Trophoblast cell (in vitro differentiated cells and primary cell): ENCODE results near the gene ANXA6.

ENCODE experiments used
- DNase-seq, 2 donors: peaks; one replicate each; pipeline ENCODE4 v3.0.0-alpha.2; 2016
- H2AFZ ChIP-seq: 2 replicates; pipeline ENCODE4 v1.6.1; 2013; ENCODE audit warnings: low read length, moderate library complexity, mild to moderate bottlenecking; ENCODE audit not compliant: insufficient read depth, poor library complexity
- H2AK5ac ChIP-seq: 2 replicates; pipeline ENCODE4 v1.6.1; 2013; ENCODE audit warnings: mild to moderate bottlenecking, low read length
- H2BK120ac ChIP-seq: 2 replicates; pipeline ENCODE4 v1.6.1; 2013; ENCODE audit warnings: low read length, mild to moderate bottlenecking, moderate library complexity; ENCODE audit not compliant: insufficient read depth, poor library complexity
- H2BK12ac ChIP-seq: 2 replicates; pipeline ENCODE4 v1.6.1; 2013; ENCODE audit warnings: mild to moderate bottlenecking, low read length, moderate library complexity
- H2BK5ac ChIP-seq: 2 replicates; pipeline ENCODE4 v1.6.1; 2013; ENCODE audit warnings: low read length, low read depth, moderate library complexity, mild to moderate bottlenecking; ENCODE audit not compliant: poor library complexity
- H3K14ac ChIP-seq: 2 replicates; pipeline ENCODE4 v1.6.1; 2013; ENCODE audit warnings: mild to moderate bottlenecking, low read length
- H3K18ac ChIP-seq: 2 replicates; pipeline ENCODE4 v1.6.1; 2013; ENCODE audit warnings: mild to moderate bottlenecking, low read length
- H3K23ac ChIP-seq: 2 replicates; pipeline ENCODE4 v1.6.1; 2013; ENCODE audit warnings: low read length
- H3K27ac ChIP-seq: 2 replicates; pipeline ENCODE4 v1.5.1; 2013; ENCODE audit warnings: low read depth, mild to moderate bottlenecking, inconsistent platforms, low read length, moderate library complexity
- H3K27me3 ChIP-seq: 2 replicates; pipeline ENCODE4 v1.6.1; 2013; ENCODE audit warnings: inconsistent platforms, mild to moderate bottlenecking, low read length, moderate library complexity; ENCODE audit not compliant: insufficient read depth
- H3K36me3 ChIP-seq, 2 experiments: 1 replicate in 1 of 2; 2 replicates in 1 of 2; pipeline ENCODE4 v1.6.1; 2013; ENCODE audit warnings: low read length in 2 of 2, mild to moderate bottlenecking in 2 of 2, moderate library complexity in 1 of 2; ENCODE audit not compliant: insufficient read depth in 2 of 2, control insufficient read depth in 1 of 2
- H3K4ac ChIP-seq: 2 replicates; pipeline ENCODE4 v1.6.1; 2013; ENCODE audit warnings: low read depth, mild to moderate bottlenecking, low read length, moderate library complexity
- H3K4me1 ChIP-seq, 2 experiments: 1 replicate in 1 of 2; 2 replicates in 1 of 2; pipeline ENCODE4 v1.6.1; 2013; ENCODE audit warnings: low read length in 2 of 2, mild to moderate bottlenecking in 2 of 2, moderate library complexity in 1 of 2; ENCODE audit not compliant: insufficient read depth in 2 of 2, control insufficient read depth in 1 of 2
- H3K4me2 ChIP-seq: 2 replicates; pipeline ENCODE4 v1.6.1; 2013; ENCODE audit warnings: inconsistent platforms, mild to moderate bottlenecking, low read length, moderate library complexity
- H3K4me3 ChIP-seq: 2 replicates; pipeline ENCODE4 v1.5.1; 2013; ENCODE audit warnings: mild to moderate bottlenecking, low read depth, low read length, inconsistent platforms
- H3K79me1 ChIP-seq: one replicate; pipeline ENCODE4 v1.6.1; 2013; ENCODE audit warnings: low read length
- H3K79me2 ChIP-seq: 2 replicates; pipeline ENCODE4 v1.6.1; 2013; ENCODE audit warnings: low read length, mild to moderate bottlenecking; ENCODE audit not compliant: control insufficient read depth, insufficient read depth, poor library complexity
- H3K9ac ChIP-seq: 2 replicates; pipeline ENCODE4 v1.6.1; 2013; ENCODE audit warnings: mild to moderate bottlenecking, low read length
- H3K9me3 ChIP-seq: 2 replicates; pipeline ENCODE4 v1.6.1; 2013; ENCODE audit warnings: low read depth, mild to moderate bottlenecking, control low read depth, inconsistent platforms, low read length; ENCODE audit not compliant: insufficient read depth
- H4K12ac ChIP-seq: 2 replicates; pipeline ENCODE4 v1.6.1; 2013; ENCODE audit warnings: low read depth, mild to moderate bottlenecking, low read length, moderate library complexity
- H4K8ac ChIP-seq: 2 replicates; pipeline ENCODE4 v1.6.1; 2013; ENCODE audit warnings: low read depth, mild to moderate bottlenecking, low read length, moderate library complexity
- H4K91ac ChIP-seq: one replicate; pipeline ENCODE4 v1.6.1; 2013; ENCODE audit warnings: low read depth, mild to moderate bottlenecking, low read length, moderate library complexity
- WGBS: extraction: QIAGEN DNeasy Blood & Tissue Kit; methylation state at CpG from one replicate; pipeline ENCODE4 v1.1.7; 2013; ENCODE audit warnings: missing lambda C conversion rate; ENCODE audit not compliant: insufficient read length, insufficient coverage; ENCODE audit errors: extremely low coverage; 5-methylcytosine and 5-hydroxymethylcytosine counted together

ANXA6 gene

DNA sequence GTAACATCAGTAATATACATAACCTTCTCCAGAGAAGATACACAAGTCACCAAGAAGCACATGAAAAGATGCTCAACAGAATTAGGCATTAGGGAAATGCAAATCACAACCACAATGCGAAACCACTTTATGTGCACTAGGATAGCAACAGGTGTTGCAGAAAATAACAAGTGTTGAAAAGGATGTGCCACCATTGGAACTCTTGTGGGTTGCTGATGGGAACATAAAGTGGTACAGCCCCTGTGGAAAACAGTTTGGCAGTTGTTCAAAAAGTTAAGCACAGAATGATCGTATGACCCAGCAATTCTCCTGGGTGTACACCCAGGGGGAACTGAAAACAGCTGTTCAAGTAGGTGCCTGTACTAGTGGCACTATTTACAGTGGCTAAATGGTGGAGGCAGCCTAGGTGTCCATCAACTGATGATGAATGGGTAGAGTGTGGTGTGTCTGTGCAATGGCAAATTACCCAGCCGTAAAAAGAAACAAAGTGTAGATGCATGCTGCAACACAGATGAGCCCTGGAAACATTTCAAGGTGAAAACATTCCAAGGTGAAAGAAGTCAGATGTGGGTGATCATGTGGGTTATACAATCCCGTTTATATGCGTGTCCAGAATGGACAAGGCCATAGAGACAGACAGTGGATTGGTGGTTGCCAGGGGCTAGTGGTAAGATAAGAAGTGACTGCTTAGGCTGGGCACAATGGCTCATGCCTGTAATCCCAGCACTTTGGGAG is 39.1 kb upstream of the ANXA6 start:
- Histone ChIP-seq H4K8ac (no peak overlapping the region), H2AFZ (no peak overlapping the region), H4K12ac (no peak overlapping the region), H3K9ac (no peak overlapping the region), H3K27me3 (no peaks in the 10 kb centered on the region), H3K18ac (no peak overlapping the region), H4K91ac (no peak overlapping the region), H3K9me3 (no peaks in the 10 kb centered on the region), H3K4me2 (no peak overlapping the region), H3K4me3 (no peak overlapping the region), H2BK120ac (no peak overlapping the region), H3K23ac (no peak overlapping the region), H2AK5ac (no peak overlapping the region), H3K4ac (no peak overlapping the region), H3K27ac (no peak overlapping the region), H3K79me1 (no peaks in the 10 kb centered on the region), H3K4me1 (no peaks in the 10 kb centered on the region), H3K79me2 (no peaks in the 10 kb centered on the region), H2BK12ac (no peak overlapping the region), H3K36me3 (no peaks in the 10 kb centered on the region), H2BK5ac (no peak overlapping the region), H3K14ac (no peak overlapping the region)
- no peak for DNase-seq
- no CpG with 5 or more reads among the region's 5 CpGs for WGBS

DNA sequence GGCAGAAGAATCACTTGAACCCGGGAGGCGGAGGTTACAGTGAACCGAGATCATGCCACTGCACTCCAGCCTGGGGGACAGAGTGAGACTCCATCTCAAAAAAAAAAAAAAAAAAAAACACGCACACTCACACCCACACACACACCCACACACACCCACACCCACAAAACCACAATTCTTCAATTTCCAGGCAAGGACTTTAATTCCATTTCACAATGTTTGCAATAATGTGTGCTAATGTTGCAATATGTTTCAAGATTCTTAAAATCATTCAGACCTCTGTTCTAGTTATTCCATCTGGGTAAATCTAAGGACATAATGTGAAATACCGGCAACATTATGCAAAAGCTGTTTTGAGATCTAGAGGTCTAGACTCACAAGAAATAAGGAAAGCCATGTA is 38.0 kb upstream of the ANXA6 start:
- H3K23ac ChIP-seq: no peak overlapping the region
- H3K79me1 ChIP-seq: no peaks in the 10 kb centered on the region
- H2AK5ac ChIP-seq: no peak overlapping the region
- H3K18ac ChIP-seq: no peak overlapping the region
- no peak overlapping the region for H3K4ac ChIP-seq
- H3K27ac ChIP-seq: no peak overlapping the region
- H2BK12ac ChIP-seq: no peak overlapping the region
- no peaks in the 10 kb centered on the region for H3K9me3 ChIP-seq
- H3K4me2 ChIP-seq: no peak overlapping the region
- no peak overlapping the region for H3K9ac ChIP-seq
- H3K36me3 ChIP-seq: no peaks in the 10 kb centered on the region
- no CpG with 5 or more reads among the region's 5 CpGs for WGBS
- H4K12ac ChIP-seq: no peak overlapping the region
- no peak overlapping the region for H2AFZ ChIP-seq
- H3K79me2 ChIP-seq: no peaks in the 10 kb centered on the region
- no peak overlapping the region for H4K8ac ChIP-seq
- no peak overlapping the region for H2BK120ac ChIP-seq
- H3K4me3 ChIP-seq: no peak overlapping the region
- H3K14ac ChIP-seq: no peak overlapping the region
- H3K4me1 ChIP-seq: no peaks in the 10 kb centered on the region
- peak in 1 of 2 donors; percentile 35 for DNase-seq
- no peaks in the 10 kb centered on the region for H3K27me3 ChIP-seq
- no peak overlapping the region for H4K91ac ChIP-seq
- H2BK5ac ChIP-seq: no peak overlapping the region

DNA sequence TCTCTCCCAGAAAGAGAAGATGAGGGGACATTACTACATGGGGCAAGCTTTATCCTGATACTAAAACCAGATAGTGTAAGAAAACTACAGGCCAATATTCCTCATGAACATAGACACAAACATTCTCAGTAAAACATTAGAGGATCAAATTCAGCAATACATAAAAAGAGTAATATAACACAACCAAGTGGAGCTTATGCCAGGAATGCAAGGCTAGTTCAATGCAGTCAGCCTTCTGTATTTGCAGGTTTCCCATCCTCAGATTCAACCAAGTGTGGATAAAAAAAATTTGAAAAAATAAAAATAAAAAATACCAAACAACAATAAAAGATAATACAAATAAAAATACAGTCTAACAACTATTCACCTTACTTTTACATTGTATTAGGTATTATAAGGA is 35.0 kb upstream of the ANXA6 start:
- H2AFZ ChIP-seq: no peak overlapping the region
- no peaks in the 10 kb centered on the region for H3K79me2 ChIP-seq
- H2BK5ac ChIP-seq: no peak overlapping the region
- H3K4me1 ChIP-seq: no peaks in the 10 kb centered on the region
- no peak overlapping the region for H3K9ac ChIP-seq
- H2AK5ac ChIP-seq: no peak overlapping the region
- H2BK12ac ChIP-seq: no peak overlapping the region
- H3K79me1 ChIP-seq: no peaks in the 10 kb centered on the region
- H4K91ac ChIP-seq: no peak overlapping the region
- H3K23ac ChIP-seq: no peak overlapping the region
- H3K4me3 ChIP-seq: no peak overlapping the region
- no peak overlapping the region for H3K27ac ChIP-seq
- H4K8ac ChIP-seq: no peak overlapping the region
- H3K27me3 ChIP-seq: no peaks in the 10 kb centered on the region
- no peak overlapping the region for H3K4me2 ChIP-seq
- no peak for DNase-seq
- no peak overlapping the region for H4K12ac ChIP-seq
- no peak overlapping the region for H3K4ac ChIP-seq
- H3K14ac ChIP-seq: no peak overlapping the region
- no peak overlapping the region for H3K18ac ChIP-seq
- H3K36me3 ChIP-seq: no peaks in the 10 kb centered on the region
- no peaks in the 10 kb centered on the region for H3K9me3 ChIP-seq
- H2BK120ac ChIP-seq: no peak overlapping the region

DNA sequence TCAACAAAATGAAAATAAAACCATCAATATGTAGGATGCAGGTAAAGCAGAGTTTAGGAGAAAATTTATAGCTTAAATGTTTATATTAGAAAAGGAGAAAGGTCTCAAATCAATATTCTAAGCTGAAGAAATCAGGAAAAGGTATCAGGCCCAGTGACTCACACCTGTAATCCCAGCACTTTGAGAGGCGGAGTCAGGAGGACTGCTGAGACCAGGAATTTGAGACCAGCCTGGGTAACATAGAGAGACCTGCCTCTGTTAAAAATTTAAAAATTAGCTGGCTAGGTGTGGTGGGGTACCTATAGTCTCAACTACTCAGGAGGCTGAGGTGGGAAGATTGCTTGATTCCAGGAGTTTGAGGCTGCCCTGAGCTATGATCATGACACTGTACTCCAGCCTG is 34.1 kb upstream of the ANXA6 start:
- H3K4me2 ChIP-seq: no peak overlapping the region
- no peaks in the 10 kb centered on the region for H3K27me3 ChIP-seq
- H3K9ac ChIP-seq: no peak overlapping the region
- H3K79me1 ChIP-seq: no peaks in the 10 kb centered on the region
- H2AFZ ChIP-seq: no peak overlapping the region
- no peak overlapping the region for H4K12ac ChIP-seq
- no peak overlapping the region for H3K4ac ChIP-seq
- peak in 1 of 2 donors; percentile 40 for DNase-seq
- H3K9me3 ChIP-seq: no peaks in the 10 kb centered on the region
- H2BK12ac ChIP-seq: no peak overlapping the region
- H3K14ac ChIP-seq: no peak overlapping the region
- H3K27ac ChIP-seq: no peak overlapping the region
- no CpG with 5 or more reads among the region's 1 CpG for WGBS
- H4K91ac ChIP-seq: no peak overlapping the region
- H3K18ac ChIP-seq: no peak overlapping the region
- no peak overlapping the region for H3K4me3 ChIP-seq
- H3K79me2 ChIP-seq: no peaks in the 10 kb centered on the region
- no peak overlapping the region for H4K8ac ChIP-seq
- no peaks in the 10 kb centered on the region for H3K36me3 ChIP-seq
- no peak overlapping the region for H2BK5ac ChIP-seq
- H3K4me1 ChIP-seq: no peaks in the 10 kb centered on the region
- H2AK5ac ChIP-seq: no peak overlapping the region
- no peak overlapping the region for H3K23ac ChIP-seq
- H2BK120ac ChIP-seq: no peak overlapping the region
